GM06990 (cell line): ENCODE results near the gene EDEM1.

ENCODE experiments used
- DNase-seq: peaks from one replicate; pipeline ENCODE4 v3.0.0-alpha.2; 2011; ENCODE audit not compliant: insufficient read length; ENCODE audit errors: extremely low read depth
- H3K27me3 ChIP-seq: replicated peaks from 2 replicates; pipeline ENCODE4 v1.6.0; 2011; ENCODE audit warnings: low read length; ENCODE audit not compliant: control insufficient read depth, insufficient read depth
- H3K36me3 ChIP-seq: 2 replicates; pipeline ENCODE4 v1.5.1; 2011; ENCODE audit warnings: low read length; ENCODE audit not compliant: control insufficient read depth, insufficient read depth
- H3K4me3 ChIP-seq: replicated peaks from 2 replicates; pipeline ENCODE4 v1.5.1; 2011; ENCODE audit warnings: low read depth, mild to moderate bottlenecking, control low read depth, low read length
- CTCF ChIP-seq: IDR thresholded peaks from 2 replicates; pipeline ENCODE4 v1.5.1; 2011; ENCODE audit warnings: low read length, control low read depth, mild to moderate bottlenecking, inconsistent platforms; ENCODE audit not compliant: insufficient read depth, poor library complexity, severe bottlenecking

The EDEM1 gene

DNA sequence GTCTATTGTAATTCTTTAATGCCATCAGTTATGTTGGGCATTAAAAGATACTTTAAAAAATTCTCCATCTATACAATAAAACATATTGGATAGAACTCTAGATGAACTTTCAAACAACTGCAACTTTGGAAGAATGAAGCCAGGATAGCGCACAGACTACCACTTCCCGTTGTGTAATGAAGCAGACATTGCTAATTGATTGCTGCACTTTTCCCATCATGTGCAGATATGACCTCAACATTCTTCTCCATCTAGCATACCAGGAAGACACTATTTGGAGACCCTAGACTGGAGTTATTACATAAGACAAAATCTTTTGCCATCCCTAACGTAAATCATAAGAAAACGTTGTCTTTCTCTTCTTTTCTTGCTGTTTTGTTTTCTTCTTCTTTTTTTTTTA, 75.0 kb downstream of the EDEM1 start:
- H3K36me3 ChIP-seq: no peaks in the 10 kb centered on the region

GRCh38 chr3:5264093-5264600, 76.6 kb downstream of the EDEM1 start:
- no peaks in the 10 kb centered on the region for H3K27me3 ChIP-seq
- TF ChIP-seq CTCF: no peak
- H3K4me3 ChIP-seq: no peak overlapping the region
- DNase-seq: no peak
- H3K36me3 ChIP-seq: no peaks in the 10 kb centered on the region

More for the DNA sequence above, 75.0 kb downstream of the EDEM1 start:
- Histone ChIP-seq H3K27me3 (no peaks in the 10 kb centered on the region), H3K4me3 (no peak overlapping the region)
- no peak for TF ChIP-seq CTCF
- DNase-seq: no peak

DNA sequence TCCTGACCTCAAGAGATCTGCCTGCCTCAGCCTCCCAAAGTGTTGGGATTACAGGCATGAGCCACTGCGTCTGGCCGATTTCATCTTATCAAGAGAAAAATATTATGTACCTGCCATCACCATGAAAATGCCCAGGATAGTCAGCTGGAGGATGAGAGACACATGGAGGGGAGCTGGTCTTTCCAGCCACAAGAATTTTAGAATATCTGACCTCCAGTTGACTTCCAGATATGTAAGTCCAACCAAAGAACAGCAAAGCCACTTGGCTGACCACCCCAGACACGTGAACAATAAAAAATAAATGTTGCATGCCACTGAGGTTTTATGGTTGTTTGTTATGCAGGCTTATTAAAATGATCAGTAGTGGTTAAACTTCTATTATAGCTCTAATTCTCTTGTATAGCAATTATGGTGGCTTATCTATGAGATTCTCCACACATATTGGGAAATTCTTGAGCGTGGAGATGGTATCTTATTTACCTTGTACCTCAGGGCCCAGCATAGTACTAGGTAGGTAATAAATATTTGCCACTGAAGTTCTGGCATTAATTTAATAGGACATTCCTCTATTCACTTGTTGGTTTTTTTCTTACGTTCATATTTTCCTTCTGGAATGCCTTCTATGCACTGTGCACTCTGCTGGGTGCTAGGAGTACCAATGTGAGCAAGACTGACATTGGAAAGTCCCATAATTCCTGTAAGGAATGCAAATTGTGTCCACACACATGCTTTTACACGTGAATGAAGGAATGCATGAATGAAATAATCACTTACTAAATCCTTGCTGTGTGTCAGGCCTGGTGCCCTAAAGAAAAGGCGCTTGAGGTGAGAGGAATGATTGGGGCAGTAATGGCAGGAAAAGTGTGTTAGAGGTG, 77.6 kb downstream of the EDEM1 start:
- DNase-seq: no peak
- Histone ChIP-seq H3K36me3 (no peaks in the 10 kb centered on the region), H3K4me3 (no peak overlapping the region), H3K27me3 (no peaks in the 10 kb centered on the region)
- TF ChIP-seq CTCF: no peak

- Histone ChIP-seq H3K4me3 (no peak overlapping the region), H3K36me3 (no peaks in the 10 kb centered on the region), H3K27me3 (no peaks in the 10 kb centered on the region)
- no peak for TF ChIP-seq CTCF
- DNase-seq: no peak
Measured at GRCh38 chr3:5267252-5267651, 79.7 kb downstream of the EDEM1 start.

DNA sequence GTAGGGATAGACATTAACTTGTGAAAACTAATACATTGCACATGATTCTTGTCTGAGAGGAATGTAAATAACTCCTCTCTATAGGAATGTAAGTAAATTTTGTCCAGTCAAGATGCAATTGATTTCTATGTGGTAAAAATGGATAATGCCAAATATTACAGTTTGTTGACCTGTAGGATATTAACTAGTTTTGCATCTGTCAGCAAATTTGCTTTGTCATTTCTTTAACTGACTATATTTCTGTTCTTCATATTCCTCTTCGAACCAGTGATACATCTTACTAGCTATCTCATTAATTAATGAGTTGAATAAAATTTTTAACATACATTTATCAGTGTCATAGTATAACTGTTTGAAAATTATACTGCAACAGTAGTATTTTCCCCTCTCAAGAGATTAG, 80.4 kb downstream of the EDEM1 start:
- TF ChIP-seq CTCF: no peak

More for the DNA sequence above, 80.4 kb downstream of the EDEM1 start:
- no peak for DNase-seq
- Histone ChIP-seq H3K36me3 (no peaks in the 10 kb centered on the region), H3K4me3 (no peak overlapping the region), H3K27me3 (no peaks in the 10 kb centered on the region)
